ENCODE data around the gene NTHL1.

- TF ChIP-seq POLR2A (IDR thresholded peaks at IDR 0.05) (peak in 1 of 4 donors; percentile 53), CTCF (IDR thresholded peaks at IDR 0.05) (no peak)
Measured at GRCh38 chr16:1990351-1991134, 57.1 kb downstream of the NTHL1 start.
